ENCODE results near the gene CDCP1.

GRCh38 chr3:45137656-45138181, 8.5 kb downstream of the CDCP1 start:
- TF ChIP-seq CTCF (conservative IDR thresholded peaks at IDR 0.05) (no peak), EZH2 (IDR thresholded peaks at IDR 0.05; ENCODE audit: low read depth) (no peak)

Data from PC-9 (cell line).